ENCODE results near the gene CADM3.

CADM3 gene

GRCh38 chr1:159142391-159142663 lies 29.1 kb upstream of the CADM3 start:
- ATAC-seq, result peak; percentile 46

GRCh38 chr1:159142726-159143510 lies 28.5 kb upstream of the CADM3 start:
- no peak for ATAC-seq
- TF ChIP-seq POU6F1 (CRISPR knock-in tag; IDR thresholded peaks at IDR 0.05; ENCODE audit: borderline replicate concordance, low read depth) (no peak), ARNTL (CRISPR knock-in tag; IDR thresholded peaks at IDR 0.05; ENCODE audit: borderline replicate concordance, low read depth) (no peak), TSHZ2 (CRISPR knock-in tag; IDR thresholded peaks at IDR 0.05) (no peak), PATZ1 (CRISPR knock-in tag; IDR thresholded peaks at IDR 0.05; ENCODE audit: borderline replicate concordance) (no peak), ZNF70 (CRISPR knock-in tag; IDR thresholded peaks at IDR 0.05) (no peak), TCF4 (CRISPR knock-in tag; IDR thresholded peaks at IDR 0.05; ENCODE audit: borderline replicate concordance) (no peak), TOX (CRISPR knock-in tag; IDR thresholded peaks at IDR 0.05; ENCODE audit: borderline replicate concordance) (no peak), PPARA (CRISPR knock-in tag; IDR thresholded peaks at IDR 0.05; ENCODE audit: borderline replicate concordance) (no peak), ZNF8 (CRISPR knock-in tag; IDR thresholded peaks at IDR 0.05) (no peak), RARB (CRISPR knock-in tag; IDR thresholded peaks at IDR 0.05) (no peak), GLIS3 (CRISPR knock-in tag; IDR thresholded peaks at IDR 0.05) (no peak), ZFP3 (CRISPR knock-in tag; IDR thresholded peaks at IDR 0.05) (no peak), SNAI2 (CRISPR knock-in tag; IDR thresholded peaks at IDR 0.05) (no peak)

More at GRCh38 chr1:159142391-159142663, 29.1 kb upstream of the CADM3 start:
- TF ChIP-seq ARNTL (CRISPR knock-in tag; IDR thresholded peaks at IDR 0.05; ENCODE audit: borderline replicate concordance, low read depth) (no peak), ZNF8 (CRISPR knock-in tag; IDR thresholded peaks at IDR 0.05) (no peak), SNAI2 (CRISPR knock-in tag; IDR thresholded peaks at IDR 0.05) (no peak), BACH2 (CRISPR knock-in tag; IDR thresholded peaks at IDR 0.05; ENCODE audit: borderline replicate concordance) (no peak), PATZ1 (CRISPR knock-in tag; IDR thresholded peaks at IDR 0.05; ENCODE audit: borderline replicate concordance) (no peak), ESRRG (CRISPR knock-in tag; IDR thresholded peaks at IDR 0.05) (no peak), TOX (CRISPR knock-in tag; IDR thresholded peaks at IDR 0.05; ENCODE audit: borderline replicate concordance) (no peak), RARB (CRISPR knock-in tag; IDR thresholded peaks at IDR 0.05) (no peak), OSR1 (CRISPR knock-in tag; IDR thresholded peaks at IDR 0.05) (no peak), TSHZ2 (CRISPR knock-in tag; IDR thresholded peaks at IDR 0.05) (no peak), GLIS3 (CRISPR knock-in tag; IDR thresholded peaks at IDR 0.05) (no peak), ZNF70 (CRISPR knock-in tag; IDR thresholded peaks at IDR 0.05) (no peak), PPARA (CRISPR knock-in tag; IDR thresholded peaks at IDR 0.05; ENCODE audit: borderline replicate concordance) (no peak), TCF4 (CRISPR knock-in tag; IDR thresholded peaks at IDR 0.05; ENCODE audit: borderline replicate concordance) (no peak), ZFP3 (CRISPR knock-in tag; IDR thresholded peaks at IDR 0.05) (no peak), CSDC2 (CRISPR knock-in tag; IDR thresholded peaks at IDR 0.05) (no peak), ISL1 (CRISPR knock-in tag; IDR thresholded peaks at IDR 0.05) (no peak), CREB5 (CRISPR knock-in tag; IDR thresholded peaks at IDR 0.05; ENCODE audit: low read depth) (no peak), ZFP30 (CRISPR knock-in tag; IDR thresholded peaks at IDR 0.05) (no peak)

All from SK-N-SH treated with all-trans-retinoic acid at 6 μM for 48 hours (cell line).